ENCODE results near the gene LAMC3. TPM values are rescaled to one million over a fixed set of nuclear protein-coding genes. Genes with fewer than 3 reads are reported as not detected.
A peak's percentile ranks its signal among the peaks of the same experiment; 100 is the strongest.

LAMC3 gene
- total RNA-seq, 1 donor from 2014 or later = 1.6 TPM

DNA sequence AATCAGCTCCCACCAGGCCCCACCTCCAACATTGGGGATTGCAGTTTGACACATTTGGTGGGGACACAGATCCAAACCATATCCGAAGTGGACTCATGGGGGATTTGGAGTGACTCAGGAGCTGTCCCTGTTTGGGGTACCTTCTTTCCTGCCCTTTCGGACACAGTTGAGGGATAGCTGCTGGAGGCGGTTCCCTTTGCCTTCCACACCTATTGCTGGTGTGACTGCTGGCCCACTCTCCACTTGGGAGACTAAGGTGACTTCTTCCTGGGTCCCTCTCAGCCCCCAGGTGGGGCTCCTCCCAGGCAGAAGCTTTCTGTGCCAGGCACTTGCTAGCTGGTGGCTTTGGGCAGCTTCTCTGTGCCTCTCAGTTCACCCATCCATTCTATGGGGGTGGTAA lies 26.6 kb downstream of the LAMC3 start:
- H3K36me3 ChIP-seq = no peaks in the 10 kb centered on the region
- no peak overlapping the region for H3K27ac ChIP-seq
- intact Hi-C loops (cut with DNase I) = no loop called here
- no peak for DNase-seq (ENCODE audit: low spot score in 2 of 2)
- peaks cover 6% of the 10 kb centered on the region in 2 donors for H3K4me1 ChIP-seq
- H3K27me3 ChIP-seq = no peaks in the 10 kb centered on the region
- no peaks in the 10 kb centered on the region for H3K9me3 ChIP-seq
- no peak overlapping the region for H3K4me3 ChIP-seq
- TF ChIP-seq, protein P1, sequence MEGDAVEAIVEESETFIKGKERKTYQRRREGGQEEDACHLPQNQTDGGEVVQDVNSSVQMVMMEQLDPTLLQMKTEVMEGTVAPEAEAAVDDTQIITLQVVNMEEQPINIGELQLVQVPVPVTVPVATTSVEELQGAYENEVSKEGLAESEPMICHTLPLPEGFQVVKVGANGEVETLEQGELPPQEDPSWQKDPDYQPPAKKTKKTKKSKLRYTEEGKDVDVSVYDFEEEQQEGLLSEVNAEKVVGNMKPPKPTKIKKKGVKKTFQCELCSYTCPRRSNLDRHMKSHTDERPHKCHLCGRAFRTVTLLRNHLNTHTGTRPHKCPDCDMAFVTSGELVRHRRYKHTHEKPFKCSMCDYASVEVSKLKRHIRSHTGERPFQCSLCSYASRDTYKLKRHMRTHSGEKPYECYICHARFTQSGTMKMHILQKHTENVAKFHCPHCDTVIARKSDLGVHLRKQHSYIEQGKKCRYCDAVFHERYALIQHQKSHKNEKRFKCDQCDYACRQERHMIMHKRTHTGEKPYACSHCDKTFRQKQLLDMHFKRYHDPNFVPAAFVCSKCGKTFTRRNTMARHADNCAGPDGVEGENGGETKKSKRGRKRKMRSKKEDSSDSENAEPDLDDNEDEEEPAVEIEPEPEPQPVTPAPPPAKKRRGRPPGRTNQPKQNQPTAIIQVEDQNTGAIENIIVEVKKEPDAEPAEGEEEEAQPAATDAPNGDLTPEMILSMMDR (IDR thresholded peaks at IDR 0.05) = no peak

DNA sequence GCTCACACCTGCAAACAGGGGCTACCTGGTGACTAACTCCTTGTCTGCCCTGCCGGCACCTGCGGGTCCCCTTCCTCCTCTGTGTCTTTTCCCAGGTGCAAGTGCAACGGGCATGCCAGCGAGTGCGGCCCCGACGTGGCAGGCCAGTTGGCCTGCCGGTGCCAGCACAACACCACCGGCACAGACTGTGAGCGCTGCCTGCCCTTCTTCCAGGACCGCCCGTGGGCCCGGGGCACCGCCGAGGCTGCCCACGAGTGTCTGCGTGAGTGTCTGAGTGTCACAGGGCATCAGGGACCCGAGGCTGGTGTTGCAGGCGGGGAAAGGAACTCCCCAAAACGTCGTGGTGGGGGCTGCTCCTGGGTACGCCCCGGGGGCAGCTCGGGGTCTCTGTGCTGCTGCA lies 27.1 kb downstream of the LAMC3 start:
- Histone ChIP-seq H3K27ac (no peak overlapping the region), H3K27me3 (no peaks in the 10 kb centered on the region), H3K36me3 (no peaks in the 10 kb centered on the region), H3K9me3 (no peaks in the 10 kb centered on the region), H3K4me1 (peaks cover 6% of the 10 kb centered on the region in 2 donors), H3K4me3 (no peak overlapping the region)
- TF ChIP-seq, protein P1 (IDR thresholded peaks at IDR 0.05) = no peak
- intact Hi-C loops (cut with DNase I) = no loop called here
- DNase-seq (ENCODE audit: low spot score in 2 of 2) = no peak

DNA sequence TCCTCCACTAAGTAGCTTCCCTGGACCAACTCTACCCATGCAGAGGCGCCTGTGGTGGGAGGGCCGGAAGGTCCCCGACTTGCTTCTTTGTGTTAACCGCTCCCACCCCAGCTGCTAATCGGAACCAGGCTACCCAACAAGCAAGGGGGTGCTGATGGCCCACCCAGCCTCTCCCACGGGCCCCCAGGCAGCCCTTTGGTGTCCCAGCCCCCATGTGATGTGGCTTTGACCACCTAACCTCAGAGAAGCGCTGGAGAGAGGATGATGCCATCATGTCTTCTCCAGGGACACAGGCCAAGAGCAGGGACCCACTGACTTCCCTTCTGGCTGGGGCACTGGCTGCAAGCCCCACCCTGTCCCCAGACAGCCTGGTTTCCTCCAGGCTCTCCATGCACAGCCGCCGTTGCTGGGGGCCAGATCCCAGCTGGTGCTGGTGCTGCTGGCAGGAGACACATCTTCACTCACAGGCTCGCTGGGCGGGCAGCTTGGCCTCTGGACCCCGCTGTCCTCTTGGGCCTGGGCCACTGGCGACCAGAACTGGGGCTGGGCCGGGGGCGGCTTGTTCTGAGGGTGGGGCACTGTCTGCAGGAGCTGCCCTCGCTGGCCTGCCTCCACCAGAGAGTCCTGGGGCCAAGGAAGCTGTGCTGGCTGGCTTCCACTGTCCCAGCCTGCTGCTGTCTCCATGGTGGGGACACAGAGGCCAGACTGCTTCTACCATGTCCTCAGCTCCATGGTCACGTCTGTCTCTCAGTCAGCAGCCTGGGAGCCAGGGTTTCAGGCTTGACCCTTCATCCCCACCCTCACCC lies 27.8 kb downstream of the LAMC3 start:
- Histone ChIP-seq H3K9me3 (no peaks in the 10 kb centered on the region), H3K36me3 (no peaks in the 10 kb centered on the region), H3K27me3 (no peaks in the 10 kb centered on the region), H3K4me1 (peaks cover 6% of the 10 kb centered on the region in 2 donors), H3K27ac (peak overlapping the region; percentile 10 to 70), H3K4me3 (no peak overlapping the region)
- intact Hi-C loops (cut with DNase I) = no loop called here
- TF ChIP-seq, protein P1 (IDR thresholded peaks at IDR 0.05) = no peak
- no peak for DNase-seq (ENCODE audit: low spot score in 2 of 2)

DNA sequence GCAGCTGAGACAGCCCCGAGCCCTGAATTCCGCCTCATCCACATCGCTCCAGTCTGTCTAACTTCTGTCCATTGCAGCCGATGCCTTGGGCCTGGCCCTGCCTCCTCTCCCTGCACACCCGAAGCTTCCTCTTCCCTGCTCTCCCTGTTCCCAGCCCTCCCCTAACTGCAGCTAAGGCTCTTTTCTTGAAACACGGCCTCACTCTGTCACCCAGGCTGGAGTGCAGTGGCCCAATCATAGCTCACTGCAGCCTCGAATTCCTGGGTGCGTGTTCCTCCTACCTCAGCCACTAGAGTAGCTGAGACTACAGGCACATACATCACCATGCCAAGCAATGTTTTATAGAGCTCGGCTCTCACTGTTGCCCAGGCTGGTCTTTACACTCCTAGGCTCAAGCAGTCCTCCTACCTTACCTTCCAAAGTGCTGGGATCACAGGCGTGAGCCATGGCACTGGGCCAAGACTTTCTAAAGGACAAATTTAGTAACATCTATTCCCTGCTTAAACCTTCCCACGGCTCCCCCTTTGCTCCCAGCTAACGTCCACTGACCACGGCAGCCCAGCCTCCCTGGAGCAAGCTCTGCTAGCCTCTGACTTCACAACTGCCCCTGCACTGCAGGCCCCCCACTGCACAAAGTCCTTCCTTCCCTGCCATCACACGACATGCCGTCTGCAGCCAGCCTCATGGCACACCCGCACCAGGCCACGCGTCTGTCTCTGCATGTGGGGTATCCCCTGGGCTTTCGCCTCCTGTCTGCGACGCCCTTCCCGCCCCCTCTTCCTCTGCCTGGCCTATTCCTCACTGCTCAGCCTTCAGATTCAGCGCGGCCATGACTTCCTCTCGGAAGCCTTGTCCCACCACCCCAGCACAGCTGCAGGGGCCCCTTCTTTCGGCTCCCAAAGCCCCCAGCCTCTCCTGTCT lies 28.6 kb downstream of the LAMC3 start:
- intact Hi-C loops (cut with DNase I) = no loop called here
- Histone ChIP-seq H3K27me3 (no peaks in the 10 kb centered on the region), H3K9me3 (no peaks in the 10 kb centered on the region), H3K27ac (peak overlapping the region; percentile 10 to 70), H3K36me3 (no peaks in the 10 kb centered on the region), H3K4me3 (no peak overlapping the region), H3K4me1 (peaks cover 6% of the 10 kb centered on the region in 2 donors)
- TF ChIP-seq, protein P1 (IDR thresholded peaks at IDR 0.05) = no peak
- DNase-seq (ENCODE audit: low spot score in 2 of 2) = no peak

DNA sequence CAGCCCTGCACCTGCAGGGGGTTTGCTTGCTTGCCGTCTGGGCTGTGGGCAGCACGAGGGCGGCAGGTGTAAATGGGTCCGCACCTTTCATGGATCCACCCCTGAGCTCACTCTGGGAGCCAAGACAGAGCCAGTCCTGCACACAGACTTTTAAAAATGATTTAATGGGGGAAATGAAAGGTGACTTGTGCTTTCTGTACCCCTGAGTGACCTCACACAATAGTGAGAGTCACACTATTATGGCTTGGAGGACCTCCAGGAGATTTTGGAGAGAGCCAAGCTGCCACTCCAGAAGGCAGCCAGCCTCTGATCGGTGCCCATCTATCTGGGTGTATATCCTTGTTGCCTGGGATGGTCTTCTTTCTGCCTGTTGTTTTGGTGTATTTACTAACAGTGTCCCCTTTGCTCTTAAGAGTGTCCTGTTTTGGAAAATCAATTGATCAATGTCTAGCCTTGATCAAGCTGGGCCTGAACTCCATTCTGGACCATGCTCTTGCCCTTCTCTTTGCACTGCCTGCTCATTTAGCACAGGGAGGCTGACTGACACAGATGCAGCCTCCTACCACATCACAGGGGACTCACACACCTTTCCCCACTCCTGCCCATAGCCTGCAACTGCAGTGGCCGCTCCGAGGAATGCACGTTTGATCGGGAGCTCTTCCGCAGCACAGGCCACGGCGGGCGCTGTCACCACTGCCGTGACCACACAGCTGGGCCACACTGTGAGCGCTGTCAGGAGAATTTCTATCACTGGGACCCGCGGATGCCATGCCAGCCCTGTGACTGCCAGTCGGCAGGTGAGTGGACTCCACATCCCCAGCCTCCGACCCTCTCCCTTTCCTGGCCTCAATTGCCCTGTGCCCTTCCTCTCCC lies 29.5 kb downstream of the LAMC3 start:
- Histone ChIP-seq H3K27me3 (no peaks in the 10 kb centered on the region), H3K9me3 (no peaks in the 10 kb centered on the region), H3K27ac (no peak overlapping the region), H3K4me1 (peaks cover 6% of the 10 kb centered on the region in 2 donors), H3K4me3 (no peak overlapping the region), H3K36me3 (no peaks in the 10 kb centered on the region)
- TF ChIP-seq, protein P1 (IDR thresholded peaks at IDR 0.05) = no peak
- intact Hi-C loops (cut with DNase I) = no loop called here
- no peak for DNase-seq (ENCODE audit: low spot score in 2 of 2)
